ENCODE results near the gene HSP90AB1. TPM values are rescaled to one million over a fixed set of nuclear protein-coding genes. Genes with fewer than 3 reads are reported as not detected.

The HSP90AB1 gene
- polyA plus RNA-seq, 1 of the 3 experiments (the other 2 are of a cell fraction): 843 TPM

GRCh38 chr6:44277763-44278162 is 30.9 kb downstream of the HSP90AB1 start:
- ChIA-PET POLR2A (no interaction called here), CTCF (interaction anchor here (0.7 to 2.0 kb wide), 7 partner anchors 10 to 178 kb away, joined by 3 to 11 read pairs (median 4); partner anchors contain the start of gene AARS2)
- Histone ChIP-seq H3K4me1 (ENCODE audit: control insufficient read depth in 1 of 2, insufficient read depth in 2 of 2, low read depth in 1 of 2, low read length in 1 of 2) (no peaks in the 10 kb centered on the region; a peak in 1 of 4 replicates), H3K79me2 (ENCODE audit: insufficient read depth) (no peaks in the 10 kb centered on the region), H4K20me1 (ENCODE audit: insufficient read depth) (no peaks in the 10 kb centered on the region), H3K27me3 (ENCODE audit: insufficient read depth) (no peaks in the 10 kb centered on the region), H2AFZ (ENCODE audit: low read depth) (no peak overlapping the region), H3K9ac (no peak overlapping the region), H3F3A (replicated peaks; ENCODE audit: insufficient read depth) (no peaks in the 10 kb centered on the region), H3K27ac (ENCODE audit: low read depth in 2 of 2, low read length in 1 of 2) (no peak overlapping the region), H3K36me3 (replicated peaks in 1 of 2; ENCODE audit: control insufficient read depth in 1 of 2, insufficient read depth in 2 of 2, low read length in 1 of 2) (no peaks in the 10 kb centered on the region), H3K9me2 (no peaks in the 10 kb centered on the region), H3K4me3 (ENCODE audit: low read depth in 2 of 2, low read length in 1 of 2) (no peak overlapping the region), H3K9me3 (no peaks in the 10 kb centered on the region), H3K4me2 (no peak overlapping the region)
- 61% methylated on average over 7 of the region's 7 CpGs for WGBS (ENCODE audit: low lambda C conversion rate)
- TF ChIP-seq, protein P1, sequence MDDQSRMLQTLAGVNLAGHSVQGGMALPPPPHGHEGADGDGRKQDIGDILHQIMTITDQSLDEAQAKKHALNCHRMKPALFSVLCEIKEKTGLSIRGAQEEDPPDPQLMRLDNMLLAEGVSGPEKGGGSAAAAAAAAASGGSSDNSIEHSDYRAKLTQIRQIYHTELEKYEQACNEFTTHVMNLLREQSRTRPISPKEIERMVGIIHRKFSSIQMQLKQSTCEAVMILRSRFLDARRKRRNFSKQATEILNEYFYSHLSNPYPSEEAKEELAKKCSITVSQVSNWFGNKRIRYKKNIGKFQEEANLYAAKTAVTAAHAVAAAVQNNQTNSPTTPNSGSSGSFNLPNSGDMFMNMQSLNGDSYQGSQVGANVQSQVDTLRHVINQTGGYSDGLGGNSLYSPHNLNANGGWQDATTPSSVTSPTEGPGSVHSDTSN (IDR thresholded peaks at IDR 0.05): no peak
- TF ChIP-seq GATA2 (CRISPR knock-in tag; IDR thresholded peaks at IDR 0.05) (no peak), POLR2AphosphoS5 (IDR thresholded peaks at IDR 0.05; ENCODE audit: low read depth, low read length) (no peak), USF2 (IDR thresholded peaks at IDR 0.05; ENCODE audit: borderline replicate concordance, low read depth, low read length) (no peak), EZH2phosphoT487 (IDR thresholded peaks at IDR 0.05; ENCODE audit: borderline replicate concordance, low read depth) (no peak), YY1 (IDR thresholded peaks at IDR 0.05; ENCODE audit: low read depth) (no peak), SIN3A (IDR thresholded peaks at IDR 0.05; ENCODE audit: borderline replicate concordance, low read depth, low read length) (no peak), CHD2 (IDR thresholded peaks at IDR 0.05; ENCODE audit: low read length, partially characterized antibody) (no peak), ZBTB33 (IDR thresholded peaks at IDR 0.05; ENCODE audit: borderline replicate concordance, low read depth) (no peak)
- TF ChIP-seq, protein P2, sequence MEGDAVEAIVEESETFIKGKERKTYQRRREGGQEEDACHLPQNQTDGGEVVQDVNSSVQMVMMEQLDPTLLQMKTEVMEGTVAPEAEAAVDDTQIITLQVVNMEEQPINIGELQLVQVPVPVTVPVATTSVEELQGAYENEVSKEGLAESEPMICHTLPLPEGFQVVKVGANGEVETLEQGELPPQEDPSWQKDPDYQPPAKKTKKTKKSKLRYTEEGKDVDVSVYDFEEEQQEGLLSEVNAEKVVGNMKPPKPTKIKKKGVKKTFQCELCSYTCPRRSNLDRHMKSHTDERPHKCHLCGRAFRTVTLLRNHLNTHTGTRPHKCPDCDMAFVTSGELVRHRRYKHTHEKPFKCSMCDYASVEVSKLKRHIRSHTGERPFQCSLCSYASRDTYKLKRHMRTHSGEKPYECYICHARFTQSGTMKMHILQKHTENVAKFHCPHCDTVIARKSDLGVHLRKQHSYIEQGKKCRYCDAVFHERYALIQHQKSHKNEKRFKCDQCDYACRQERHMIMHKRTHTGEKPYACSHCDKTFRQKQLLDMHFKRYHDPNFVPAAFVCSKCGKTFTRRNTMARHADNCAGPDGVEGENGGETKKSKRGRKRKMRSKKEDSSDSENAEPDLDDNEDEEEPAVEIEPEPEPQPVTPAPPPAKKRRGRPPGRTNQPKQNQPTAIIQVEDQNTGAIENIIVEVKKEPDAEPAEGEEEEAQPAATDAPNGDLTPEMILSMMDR (IDR thresholded peaks at IDR 0.05): no peak
- no peak for DNase-seq

DNA sequence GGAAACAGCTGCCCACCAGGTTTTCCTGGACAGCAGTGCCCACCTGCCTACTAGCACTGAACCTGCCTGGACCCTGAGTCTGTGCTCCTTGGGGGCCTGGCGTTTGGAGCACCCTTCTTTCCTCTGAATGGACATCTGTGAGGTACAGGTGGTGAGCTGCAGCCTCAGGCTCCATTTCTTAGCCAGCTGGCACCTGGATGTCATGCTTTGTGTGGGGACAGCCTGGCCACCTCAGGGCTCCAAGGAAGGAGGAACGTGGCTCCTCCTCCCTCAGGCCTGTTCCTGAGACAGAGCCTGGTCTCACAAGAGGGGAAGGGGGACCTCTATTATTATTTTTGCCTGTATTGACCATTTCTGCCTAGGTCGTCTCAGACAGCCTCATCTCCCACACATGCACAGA is 31.4 kb downstream of the HSP90AB1 start:
- no peaks in the 10 kb centered on the region for H3K4me1 ChIP-seq (ENCODE audit: control insufficient read depth in 1 of 2, insufficient read depth in 2 of 2, low read depth in 1 of 2, low read length in 1 of 2)
- no peaks in the 10 kb centered on the region for H3K9me2 ChIP-seq
- POLR2A ChIA-PET: no interaction called here
- H3F3A ChIP-seq (replicated peaks; ENCODE audit: insufficient read depth): no peaks in the 10 kb centered on the region
- no peaks in the 10 kb centered on the region for H3K27me3 ChIP-seq (ENCODE audit: insufficient read depth)
- H3K4me3 ChIP-seq (ENCODE audit: low read depth in 2 of 2, low read length in 1 of 2): no peak overlapping the region
- no peaks in the 10 kb centered on the region for H3K36me3 ChIP-seq (replicated peaks in 1 of 2; ENCODE audit: control insufficient read depth in 1 of 2, insufficient read depth in 2 of 2, low read length in 1 of 2)
- WGBS (ENCODE audit: low lambda C conversion rate): 32% methylated on average over 1 of the region's 3 CpGs
- no peak for DNase-seq
- H2AFZ ChIP-seq (ENCODE audit: low read depth): no peak overlapping the region
- H3K9me3 ChIP-seq: no peaks in the 10 kb centered on the region
- H3K79me2 ChIP-seq (ENCODE audit: insufficient read depth): no peaks in the 10 kb centered on the region
- no peak overlapping the region for H3K4me2 ChIP-seq
- H3K9ac ChIP-seq: no peak overlapping the region
- no peaks in the 10 kb centered on the region for H4K20me1 ChIP-seq (ENCODE audit: insufficient read depth)
- CTCF ChIA-PET: interaction anchor here (0.9 to 2.0 kb wide), 6 partner anchors 10 to 178 kb away, joined by 3 to 11 read pairs (median 4); partner anchors contain the start of gene AARS2
- H3K27ac ChIP-seq (ENCODE audit: low read depth in 2 of 2, low read length in 1 of 2): no peak overlapping the region
- no peak for TF ChIP-seq FOSL2 (IDR thresholded peaks at IDR 0.05; ENCODE audit: borderline replicate concordance, low read depth)
- TF ChIP-seq RCOR1 (IDR thresholded peaks at IDR 0.05; ENCODE audit: low read length): no peak
- TF ChIP-seq, protein P3, sequence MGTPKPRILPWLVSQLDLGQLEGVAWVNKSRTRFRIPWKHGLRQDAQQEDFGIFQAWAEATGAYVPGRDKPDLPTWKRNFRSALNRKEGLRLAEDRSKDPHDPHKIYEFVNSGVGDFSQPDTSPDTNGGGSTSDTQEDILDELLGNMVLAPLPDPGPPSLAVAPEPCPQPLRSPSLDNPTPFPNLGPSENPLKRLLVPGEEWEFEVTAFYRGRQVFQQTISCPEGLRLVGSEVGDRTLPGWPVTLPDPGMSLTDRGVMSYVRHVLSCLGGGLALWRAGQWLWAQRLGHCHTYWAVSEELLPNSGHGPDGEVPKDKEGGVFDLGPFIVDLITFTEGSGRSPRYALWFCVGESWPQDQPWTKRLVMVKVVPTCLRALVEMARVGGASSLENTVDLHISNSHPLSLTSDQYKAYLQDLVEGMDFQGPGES (IDR thresholded peaks at IDR 0.05; ENCODE audit: low read depth, low read length): no peak
- TF ChIP-seq TEAD4 (IDR thresholded peaks at IDR 0.05; ENCODE audit: borderline replicate concordance, insufficient read depth): no peak
- TF ChIP-seq ELF1 (IDR thresholded peaks at IDR 0.05): no peak
- TF ChIP-seq TAF1 (IDR thresholded peaks at IDR 0.05; ENCODE audit: borderline replicate concordance, low read depth, low read length): no peak
- no peak for TF ChIP-seq MEF2A (IDR thresholded peaks at IDR 0.05; ENCODE audit: borderline replicate concordance, low read depth)
- TF ChIP-seq RFX5 (IDR thresholded peaks at IDR 0.05; ENCODE audit: low read length): no peak
- no peak for TF ChIP-seq NRF1 (IDR thresholded peaks at IDR 0.05; ENCODE audit: low read depth, low read length)
- no peak for TF ChIP-seq GABPA (IDR thresholded peaks at IDR 0.05; ENCODE audit: low read depth)
- no peak for TF ChIP-seq EP300 (IDR thresholded peaks at IDR 0.05; ENCODE audit: borderline replicate concordance in 1 of 2, low read depth in 1 of 2, low read length in 1 of 2)

All from SK-N-SH (cell line).